H9 (cell line): ENCODE results near the gene DCAF11. TPM values are rescaled to one million over a fixed set of nuclear protein-coding genes. Genes with fewer than 3 reads are reported as not detected.

Source experiments
- DNase-seq: peaks from one replicate; pipeline ENCODE4 v3.0.0-alpha.2; 2017
- H2AFZ ChIP-seq: one replicate; pipeline ENCODE4 v1.6.1; 2013; ENCODE audit warnings: mild to moderate bottlenecking, low read length, control low read depth, moderate library complexity
- H2AK5ac ChIP-seq: 2 replicates; pipeline ENCODE4 v1.6.1; 2013; ENCODE audit warnings: low read length, control low read depth, mixed read lengths; ENCODE audit not compliant: insufficient read length
- H2BK120ac ChIP-seq: one replicate; pipeline ENCODE4 v1.6.1; 2013; ENCODE audit warnings: low read depth, mild to moderate bottlenecking, low read length, control low read depth, inconsistent platforms; ENCODE audit not compliant: poor library complexity, severe bottlenecking
- H2BK12ac ChIP-seq: 2 replicates; pipeline ENCODE4 v1.6.1; 2013; ENCODE audit warnings: low read length, control low read depth, mixed read lengths, low read depth; ENCODE audit not compliant: insufficient read length
- H2BK15ac ChIP-seq: 2 replicates; pipeline ENCODE4 v1.6.1; 2013; ENCODE audit warnings: low read depth, low read length, control low read depth
- H2BK20ac ChIP-seq: one replicate; pipeline ENCODE4 v1.6.1; 2013; ENCODE audit warnings: low read depth, mild to moderate bottlenecking, low read length, control low read depth, inconsistent platforms; ENCODE audit not compliant: poor library complexity, severe bottlenecking
- H2BK5ac ChIP-seq: 2 replicates; pipeline ENCODE4 v1.6.1; 2013; ENCODE audit warnings: low read length, control low read depth, mixed read lengths; ENCODE audit not compliant: insufficient read length
- H3K14ac ChIP-seq: 2 replicates; pipeline ENCODE4 v1.6.1; 2013; ENCODE audit warnings: low read length, control low read depth; ENCODE audit not compliant: insufficient read depth
- H3K18ac ChIP-seq: 2 replicates; pipeline ENCODE4 v1.6.1; 2013; ENCODE audit warnings: low read depth, mild to moderate bottlenecking, mixed read lengths, low read length, control low read depth; ENCODE audit not compliant: insufficient read length
- H3K23ac ChIP-seq: 2 replicates; pipeline ENCODE4 v1.6.1; 2013; ENCODE audit warnings: low read length, control low read depth, mixed read lengths, low read depth; ENCODE audit not compliant: insufficient read length
- H3K23me2 ChIP-seq: 2 replicates; pipeline ENCODE4 v1.6.1; 2013; ENCODE audit warnings: low read depth, mild to moderate bottlenecking, mixed read lengths, low read length, control low read depth; ENCODE audit not compliant: insufficient read length, poor library complexity, severe bottlenecking
- H3K27ac ChIP-seq: 2 replicates; pipeline ENCODE4 v1.5.1; 2013; ENCODE audit warnings: low read length, control low read depth, mixed read lengths, low read depth; ENCODE audit not compliant: insufficient read length
- H3K27me3 ChIP-seq: 2 replicates; pipeline ENCODE4 v1.6.1; 2013; ENCODE audit warnings: low read length, control low read depth, inconsistent platforms; ENCODE audit not compliant: insufficient read depth
- H3K4ac ChIP-seq: 2 replicates; pipeline ENCODE4 v1.6.1; 2013; ENCODE audit warnings: low read depth, mild to moderate bottlenecking, control low read depth, inconsistent platforms, low read length, moderate library complexity
- H3K4me1 ChIP-seq: 2 replicates; pipeline ENCODE4 v1.6.1; 2013; ENCODE audit warnings: low read length, control low read depth, inconsistent platforms; ENCODE audit not compliant: insufficient read depth
- H3K4me2 ChIP-seq: 2 replicates; pipeline ENCODE4 v1.6.1; 2013; ENCODE audit warnings: low read length, control low read depth, mixed read lengths; ENCODE audit not compliant: insufficient read length, insufficient read depth
- H3K56ac ChIP-seq: 2 replicates; pipeline ENCODE4 v1.6.1; 2013; ENCODE audit warnings: low read depth, mild to moderate bottlenecking, mixed read lengths, low read length, control low read depth; ENCODE audit not compliant: insufficient read length
- H3K79me1 ChIP-seq: 2 replicates; pipeline ENCODE4 v1.6.1; 2013; ENCODE audit warnings: low read depth, mild to moderate bottlenecking, moderate library complexity, low read length, control low read depth, inconsistent platforms; ENCODE audit not compliant: insufficient read depth, poor library complexity, severe bottlenecking
- H3K79me2 ChIP-seq: 2 replicates; pipeline ENCODE4 v1.6.1; 2013; ENCODE audit warnings: low read length, control low read depth, inconsistent platforms; ENCODE audit not compliant: insufficient read depth
- H3K9ac ChIP-seq: 2 replicates; pipeline ENCODE4 v1.6.1; 2013; ENCODE audit warnings: low read length, control low read depth, mixed read lengths; ENCODE audit not compliant: insufficient read length; ENCODE audit errors: extremely low read depth
- H3K9me3 ChIP-seq: one replicate; pipeline ENCODE4 v1.6.1; 2013; ENCODE audit warnings: low read depth, low read length, inconsistent platforms; ENCODE audit not compliant: control insufficient read depth
- H3T11ph ChIP-seq: one replicate; pipeline ENCODE4 v1.6.1; 2013; ENCODE audit warnings: mild to moderate bottlenecking, low read length, control low read depth, inconsistent platforms
- H4K20me1 ChIP-seq: one replicate; pipeline ENCODE4 v1.6.1; 2013; ENCODE audit not compliant: control insufficient read depth, insufficient read length, insufficient read depth
- H4K5ac ChIP-seq: 2 replicates; pipeline ENCODE4 v1.6.1; 2013; ENCODE audit warnings: low read depth, mild to moderate bottlenecking, mixed read lengths, low read length, control low read depth; ENCODE audit not compliant: insufficient read length
- H4K8ac ChIP-seq: replicated peaks from 2 replicates; pipeline ENCODE4 v1.6.1; 2013; ENCODE audit warnings: low read length, control low read depth, mixed read lengths, low read depth; ENCODE audit not compliant: insufficient read length
- H4K91ac ChIP-seq: 2 replicates; pipeline ENCODE4 v1.6.1; 2013; ENCODE audit warnings: low read depth, mild to moderate bottlenecking, moderate library complexity, mixed read lengths, low read length, control low read depth; ENCODE audit not compliant: insufficient read length
- H3K27ac Mint-ChIP-seq, 3 experiments: 2 replicates in 2 of 3; 3 replicates in 1 of 3; pipeline ENCODE4 v1.8.0; 2020 to 2021; ENCODE audit warnings: mixed read lengths in 3 of 3, mild to moderate bottlenecking in 1 of 3, moderate library complexity in 1 of 3
- H3K27me3 Mint-ChIP-seq: 2 replicates; pipeline ENCODE4 v1.8.0; 2021; ENCODE audit warnings: low read depth, mild to moderate bottlenecking, moderate library complexity, mixed read lengths
- H3K36me3 Mint-ChIP-seq, 3 experiments: 2 replicates in 2 of 3; 3 replicates in 1 of 3; pipeline ENCODE4 v1.8.0; 2020 to 2021; ENCODE audit warnings: low read depth in 3 of 3, mixed read lengths in 3 of 3; ENCODE audit not compliant: insufficient read depth in 1 of 3
- H3K4me1 Mint-ChIP-seq, 2 experiments: 2 replicates each; pipeline ENCODE4 v1.8.0; 2020; ENCODE audit warnings: mixed read lengths in 2 of 2
- H3K4me3 Mint-ChIP-seq, 2 experiments: 2 replicates in 1 of 2; 3 replicates in 1 of 2; pipeline ENCODE4 v1.8.0; 2020 to 2021; ENCODE audit warnings: mild to moderate bottlenecking in 2 of 2, mixed read lengths in 2 of 2, moderate library complexity in 1 of 2
- H3K9me3 Mint-ChIP-seq, 2 experiments: 2 replicates in 1 of 2; 3 replicates in 1 of 2; pipeline ENCODE4 v1.8.0; 2020; ENCODE audit warnings: mild to moderate bottlenecking in 2 of 2, mixed read lengths in 2 of 2, moderate library complexity in 1 of 2
- WGBS: extraction: QIAGEN DNeasy Blood & Tissue Kit; methylation state at CpG from one replicate; pipeline ENCODE4 v1.1.7; 2013; ENCODE audit warnings: missing lambda C conversion rate, low lambda C conversion rate, mixed read lengths; ENCODE audit not compliant: insufficient read length; ENCODE audit errors: extremely low coverage; 5-methylcytosine and 5-hydroxymethylcytosine counted together
- total RNA-seq: library from RNA; stranded (reverse); gene quantifications from 2 replicates; pipeline ENCODE4 v1.2.1, GENCODE V29; 2021
- TF ChIP-seq, protein P1 (sequence below): fragments of 200-600 bp; sonication (generic); conservative IDR thresholded peaks from 3 replicates; pipeline ENCODE4 v1.8.0; 2021; ENCODE audit warnings: antibody characterized with exemption, mild to moderate bottlenecking

The DCAF11 gene
- total RNA-seq, 1 experiment from 2014 or later = 73.4 TPM

- Histone ChIP-seq H3K27me3 (no peaks in the 10 kb centered on the region), H2BK12ac (no peak overlapping the region), H3K4me2 (no peak overlapping the region), H4K8ac (no peak overlapping the region), H2AK5ac (no peak overlapping the region), H3K14ac (no peak overlapping the region), H4K91ac (no peak overlapping the region), H4K20me1 (no peaks in the 10 kb centered on the region), H2BK5ac (no peak overlapping the region), H2BK120ac (no peak overlapping the region), H2BK20ac (no peak overlapping the region), H3K23me2 (no peaks in the 10 kb centered on the region), H3K9me3 (no peaks in the 10 kb centered on the region), H3K9ac (no peak overlapping the region), H3K18ac (no peak overlapping the region), H3K56ac (no peak overlapping the region), H2BK15ac (no peak overlapping the region), H4K5ac (no peak overlapping the region), H3K27ac (no peak overlapping the region), H3K79me2 (no peaks in the 10 kb centered on the region), H3K4me1 (no peaks in the 10 kb centered on the region), H3K23ac (no peak overlapping the region), H3K4ac (no peak overlapping the region), H3T11ph (no peak overlapping the region), H3K79me1 (no peaks in the 10 kb centered on the region), H2AFZ (no peak overlapping the region)
- no CpG with 5 or more reads among the region's 1 CpG for WGBS
- no peak overlapping the region for H3K27ac Mint-ChIP-seq
- H3K9me3 Mint-ChIP-seq = no peaks in the 10 kb centered on the region
- H3K4me3 Mint-ChIP-seq = no peak overlapping the region
- no peak for DNase-seq
- H3K36me3 Mint-ChIP-seq = peaks cover 37 to 64% (median 57%) of the 10 kb centered on the region in 3 experiments
- TF ChIP-seq, protein P1, sequence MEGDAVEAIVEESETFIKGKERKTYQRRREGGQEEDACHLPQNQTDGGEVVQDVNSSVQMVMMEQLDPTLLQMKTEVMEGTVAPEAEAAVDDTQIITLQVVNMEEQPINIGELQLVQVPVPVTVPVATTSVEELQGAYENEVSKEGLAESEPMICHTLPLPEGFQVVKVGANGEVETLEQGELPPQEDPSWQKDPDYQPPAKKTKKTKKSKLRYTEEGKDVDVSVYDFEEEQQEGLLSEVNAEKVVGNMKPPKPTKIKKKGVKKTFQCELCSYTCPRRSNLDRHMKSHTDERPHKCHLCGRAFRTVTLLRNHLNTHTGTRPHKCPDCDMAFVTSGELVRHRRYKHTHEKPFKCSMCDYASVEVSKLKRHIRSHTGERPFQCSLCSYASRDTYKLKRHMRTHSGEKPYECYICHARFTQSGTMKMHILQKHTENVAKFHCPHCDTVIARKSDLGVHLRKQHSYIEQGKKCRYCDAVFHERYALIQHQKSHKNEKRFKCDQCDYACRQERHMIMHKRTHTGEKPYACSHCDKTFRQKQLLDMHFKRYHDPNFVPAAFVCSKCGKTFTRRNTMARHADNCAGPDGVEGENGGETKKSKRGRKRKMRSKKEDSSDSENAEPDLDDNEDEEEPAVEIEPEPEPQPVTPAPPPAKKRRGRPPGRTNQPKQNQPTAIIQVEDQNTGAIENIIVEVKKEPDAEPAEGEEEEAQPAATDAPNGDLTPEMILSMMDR = no peak
- peaks cover 9 to 10% of the 10 kb centered on the region in 2 experiments for H3K4me1 Mint-ChIP-seq
- no peaks in the 10 kb centered on the region; the same call in 1 of the 2 replicates for H3K27me3 Mint-ChIP-seq
Measured at GRCh38 chr14:24156840-24157239, 42.3 kb downstream of the DCAF11 start.
